Measurements from ENCODE around the gene EPB41L1.

The EPB41L1 gene

GRCh38 chr20:36144336-36144735 is 10.2 kb upstream of the EPB41L1 start:
- H3K27ac Mint-ChIP-seq, result no peak overlapping the region
- H3K4me1 Mint-ChIP-seq, result no peaks in the 10 kb centered on the region
- H3K27me3 Mint-ChIP-seq, result peaks cover 5% of the 10 kb centered on the region
- no peaks in the 10 kb centered on the region for H3K36me3 Mint-ChIP-seq
- H3K9me3 Mint-ChIP-seq, result no peaks in the 10 kb centered on the region
- no peak overlapping the region for H3K4me3 Mint-ChIP-seq

GRCh38 chr20:36145877-36146707 is 8.4 kb upstream of the EPB41L1 start:
- Mint-ChIP-seq H3K27me3 (peaks cover 5% of the 10 kb centered on the region), H3K36me3 (no peaks in the 10 kb centered on the region), H3K9me3 (no peaks in the 10 kb centered on the region), H3K27ac (no peak overlapping the region), H3K4me1 (no peaks in the 10 kb centered on the region), H3K4me3 (no peak overlapping the region)

- Mint-ChIP-seq H3K4me3 (no peak overlapping the region), H3K27ac (no peak overlapping the region), H3K27me3 (peaks cover 5% of the 10 kb centered on the region), H3K9me3 (no peaks in the 10 kb centered on the region), H3K36me3 (no peaks in the 10 kb centered on the region), H3K4me1 (no peaks in the 10 kb centered on the region)
Measured at GRCh38 chr20:36147690-36148089, 6.8 kb upstream of the EPB41L1 start.

DNA sequence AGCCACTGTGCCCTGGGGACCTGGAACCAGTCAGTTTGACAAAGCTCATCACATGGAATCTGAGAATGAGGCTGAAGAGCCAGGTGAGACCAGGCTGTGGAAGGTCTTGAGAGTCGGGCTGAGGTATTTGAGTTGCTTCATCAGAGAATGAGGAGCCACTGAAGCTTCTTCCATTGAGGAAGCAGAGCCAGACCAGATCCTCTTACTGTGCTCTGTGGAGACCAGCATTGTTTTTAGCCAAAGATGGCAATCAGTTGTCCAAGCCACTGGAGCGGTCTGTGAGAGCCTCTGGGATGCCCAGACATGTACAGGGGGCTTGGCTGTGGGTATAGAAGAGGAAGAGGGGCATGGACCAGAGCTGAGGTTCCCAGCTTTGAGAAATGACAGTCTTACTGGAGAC is 6.1 kb upstream of the EPB41L1 start:
- no peak overlapping the region for H3K27ac Mint-ChIP-seq

GRCh38 chr20:36149012-36149411 is 5.5 kb upstream of the EPB41L1 start:
- Mint-ChIP-seq H3K27ac (no peak overlapping the region), H3K36me3 (no peaks in the 10 kb centered on the region), H3K4me1 (peaks cover 3% of the 10 kb centered on the region), H3K4me3 (no peak overlapping the region), H3K27me3 (peaks cover 10% of the 10 kb centered on the region), H3K9me3 (no peaks in the 10 kb centered on the region)

More for the DNA sequence above, 6.1 kb upstream of the EPB41L1 start:
- no peaks in the 10 kb centered on the region for H3K36me3 Mint-ChIP-seq
- H3K4me1 Mint-ChIP-seq, result peaks cover 3% of the 10 kb centered on the region
- no peaks in the 10 kb centered on the region for H3K9me3 Mint-ChIP-seq
- H3K27me3 Mint-ChIP-seq, result peaks cover 8% of the 10 kb centered on the region
- no peak overlapping the region for H3K4me3 Mint-ChIP-seq

DNA sequence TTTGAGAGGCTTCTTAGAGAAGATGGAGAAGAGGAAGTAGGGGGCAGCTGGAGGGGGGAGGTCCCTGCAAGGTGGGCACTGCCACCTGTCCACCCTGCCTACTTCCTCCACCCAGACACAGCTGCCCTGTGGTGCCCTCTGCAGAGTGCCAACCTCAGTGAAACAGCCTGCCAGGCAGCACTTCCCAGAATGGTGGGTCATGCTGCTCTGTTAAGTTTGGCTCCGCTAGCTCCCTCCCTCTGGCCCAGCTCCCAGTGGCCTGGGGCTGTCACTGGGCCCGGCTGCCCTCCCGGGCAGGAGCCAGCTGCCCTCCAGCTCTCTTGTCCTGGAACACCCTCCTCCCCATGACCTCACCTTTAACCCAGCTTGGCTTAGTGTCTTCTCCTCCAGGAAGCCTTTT is 5.1 kb upstream of the EPB41L1 start:
- Mint-ChIP-seq H3K27me3 (peaks cover 10% of the 10 kb centered on the region), H3K27ac (no peak overlapping the region), H3K4me1 (peaks cover 3% of the 10 kb centered on the region), H3K4me3 (no peak overlapping the region), H3K36me3 (no peaks in the 10 kb centered on the region), H3K9me3 (no peaks in the 10 kb centered on the region)

DNA sequence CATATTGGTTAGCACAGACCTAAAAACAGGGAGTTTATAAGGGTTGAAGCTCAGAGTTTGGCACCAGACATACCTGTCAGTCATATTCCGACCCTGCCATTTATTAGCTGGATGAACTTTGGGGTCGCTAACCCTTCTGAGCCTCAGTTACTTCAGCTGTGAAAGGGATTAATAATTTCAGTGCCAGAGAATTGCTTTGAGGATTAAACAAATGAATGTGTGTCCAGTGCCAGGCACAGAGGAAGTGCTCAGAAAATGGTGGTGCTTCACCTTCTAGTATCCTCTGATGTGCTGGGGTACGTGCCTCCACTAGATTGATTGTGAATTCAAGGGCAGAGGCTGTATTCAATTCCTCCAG is 4.1 kb upstream of the EPB41L1 start:
- Mint-ChIP-seq H3K27ac (no peak overlapping the region), H3K36me3 (no peaks in the 10 kb centered on the region), H3K4me1 (peaks cover 3% of the 10 kb centered on the region), H3K9me3 (no peaks in the 10 kb centered on the region), H3K27me3 (peaks cover 12% of the 10 kb centered on the region), H3K4me3 (no peak overlapping the region)

DNA sequence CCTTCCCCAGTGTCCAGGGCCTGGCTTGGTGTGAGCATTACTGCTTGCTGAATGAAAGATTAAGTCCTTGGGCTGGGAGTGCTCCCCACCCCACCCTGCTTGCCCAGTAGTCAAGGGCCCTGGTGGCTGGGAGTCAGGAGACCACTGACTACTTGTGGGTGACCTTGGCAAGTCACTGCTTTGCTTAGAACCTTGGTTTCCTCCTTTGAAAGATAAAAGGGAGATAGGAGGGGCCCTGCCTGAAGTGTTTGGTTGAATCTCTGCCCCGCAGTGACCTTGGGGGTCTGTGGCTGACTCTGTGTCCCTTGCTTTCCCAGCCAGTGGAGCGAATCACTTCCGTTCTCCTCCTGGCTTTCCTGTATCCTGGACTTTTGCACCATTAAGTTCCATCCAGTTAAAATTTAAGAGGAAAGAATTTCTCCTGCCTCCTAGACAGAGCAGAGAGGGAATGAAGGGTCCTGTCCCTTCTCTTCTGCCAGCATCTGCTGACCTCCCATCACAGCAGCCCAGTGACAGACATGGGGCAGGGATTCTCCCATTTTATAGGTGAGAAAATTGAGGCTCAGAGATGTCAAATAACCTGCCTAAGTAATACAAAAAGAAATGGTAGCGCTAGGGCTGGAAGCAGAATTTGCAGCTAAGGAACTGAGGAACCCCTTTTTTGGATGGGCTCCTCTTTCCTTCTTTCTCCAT is 3.5 kb upstream of the EPB41L1 start:
- H3K27me3 Mint-ChIP-seq, result peaks cover 10% of the 10 kb centered on the region

GRCh38 chr20:36152261-36152660 is 2.3 kb upstream of the EPB41L1 start:
- H3K9me3 Mint-ChIP-seq, result no peaks in the 10 kb centered on the region
- H3K36me3 Mint-ChIP-seq, result no peaks in the 10 kb centered on the region
- H3K4me1 Mint-ChIP-seq, result peaks cover 3% of the 10 kb centered on the region
- peaks cover 14% of the 10 kb centered on the region for H3K27me3 Mint-ChIP-seq
- no peak overlapping the region for H3K4me3 Mint-ChIP-seq
- no peak overlapping the region for H3K27ac Mint-ChIP-seq

More for the DNA sequence above, 3.5 kb upstream of the EPB41L1 start:
- Mint-ChIP-seq H3K36me3 (no peaks in the 10 kb centered on the region), H3K27ac (no peak overlapping the region), H3K4me1 (peaks cover 3% of the 10 kb centered on the region), H3K9me3 (no peaks in the 10 kb centered on the region), H3K4me3 (no peak overlapping the region)

GRCh38 chr20:36153204-36153603 is 1.3 kb upstream of the EPB41L1 start:
- no peak overlapping the region for H3K27ac Mint-ChIP-seq

DNA sequence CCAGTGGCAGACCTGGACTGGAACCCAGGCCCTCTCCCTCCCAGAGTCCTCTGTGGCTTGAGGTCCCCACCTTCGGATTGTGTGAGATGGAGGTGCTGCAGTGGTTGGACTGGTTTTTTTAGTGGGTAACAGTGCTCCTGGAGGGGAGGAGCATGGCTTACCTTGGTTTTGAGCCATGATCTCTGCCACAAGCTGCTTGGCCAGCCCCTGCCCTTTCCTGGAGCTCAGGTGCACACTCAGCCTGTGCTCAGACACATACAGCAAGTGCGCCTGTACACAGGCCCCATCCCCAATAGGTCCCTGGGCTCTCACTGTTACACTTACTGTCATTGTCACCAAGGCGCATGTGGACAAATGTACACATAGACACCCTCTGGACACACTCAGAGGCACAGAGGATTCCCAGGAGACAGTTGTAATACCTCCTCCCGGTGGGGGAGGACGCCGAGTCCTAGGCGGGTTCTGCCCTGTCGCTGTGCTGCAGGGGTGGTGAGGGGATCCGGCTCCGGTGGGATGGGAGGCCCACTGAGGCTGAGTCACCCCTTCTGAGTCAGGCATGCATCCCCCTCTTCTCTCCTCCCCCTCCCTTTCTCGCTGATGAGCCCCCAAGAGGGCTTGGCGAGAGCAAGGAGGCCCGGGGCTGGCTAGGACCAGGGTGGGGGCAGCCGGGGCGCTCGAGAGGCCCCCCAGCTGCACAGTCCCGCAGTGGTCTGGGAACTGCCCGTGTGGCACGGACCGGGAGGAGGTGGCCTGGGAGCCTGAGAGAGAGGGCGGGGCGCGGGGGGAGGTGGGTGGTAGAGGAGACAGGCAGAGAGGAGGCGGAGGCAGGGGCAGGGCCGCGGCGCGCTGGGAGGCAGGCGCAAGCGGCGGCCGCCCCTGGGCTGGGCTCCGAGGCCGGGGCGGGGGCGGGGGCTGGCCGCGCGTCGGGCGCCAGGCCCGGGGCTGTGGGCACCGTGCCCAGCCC is 522 bp upstream of the EPB41L1 start:
- peaks cover 14% of the 10 kb centered on the region for H3K27me3 Mint-ChIP-seq
- H3K36me3 Mint-ChIP-seq, result no peaks in the 10 kb centered on the region
- no peak overlapping the region for H3K27ac Mint-ChIP-seq
- H3K4me3 Mint-ChIP-seq, result peak overlapping the region; percentile 44
- no peaks in the 10 kb centered on the region for H3K9me3 Mint-ChIP-seq
- H3K4me1 Mint-ChIP-seq, result peaks cover 3% of the 10 kb centered on the region

More at GRCh38 chr20:36153204-36153603, 1.3 kb upstream of the EPB41L1 start:
- Mint-ChIP-seq H3K4me1 (peaks cover 3% of the 10 kb centered on the region), H3K9me3 (no peaks in the 10 kb centered on the region), H3K27me3 (peaks cover 14% of the 10 kb centered on the region), H3K36me3 (no peaks in the 10 kb centered on the region), H3K4me3 (peak overlapping the region; percentile 0)

DNA sequence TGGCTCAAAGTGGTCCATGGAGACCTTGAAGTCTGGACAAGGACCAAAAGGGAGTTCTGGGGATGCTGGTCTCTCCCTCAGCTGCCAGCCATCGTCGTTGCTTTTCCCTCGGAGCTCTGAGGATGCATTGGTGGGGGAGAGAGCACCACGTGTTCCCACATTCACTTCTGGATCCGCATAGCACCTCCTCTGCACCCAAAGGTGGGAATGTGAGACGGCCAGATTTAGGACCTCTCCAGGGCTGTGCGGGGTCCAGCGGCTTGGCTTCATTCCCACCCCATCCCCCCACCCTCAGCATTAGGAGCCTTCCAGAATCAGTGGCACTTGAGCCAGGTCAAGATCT is 1.1 kb downstream of the EPB41L1 start:
- H3K27ac Mint-ChIP-seq, result no peak overlapping the region
- peaks cover 14% of the 10 kb centered on the region for H3K27me3 Mint-ChIP-seq
- peaks cover 3% of the 10 kb centered on the region for H3K4me1 Mint-ChIP-seq
- H3K4me3 Mint-ChIP-seq, result no peak overlapping the region
- no peaks in the 10 kb centered on the region for H3K36me3 Mint-ChIP-seq
- no peaks in the 10 kb centered on the region for H3K9me3 Mint-ChIP-seq

GRCh38 chr20:36155991-36156390 is 1.5 kb downstream of the EPB41L1 start:
- Mint-ChIP-seq H3K36me3 (no peaks in the 10 kb centered on the region), H3K27me3 (peaks cover 14% of the 10 kb centered on the region), H3K4me1 (peaks cover 3% of the 10 kb centered on the region), H3K27ac (no peak overlapping the region), H3K4me3 (no peak overlapping the region), H3K9me3 (no peaks in the 10 kb centered on the region)

DNA sequence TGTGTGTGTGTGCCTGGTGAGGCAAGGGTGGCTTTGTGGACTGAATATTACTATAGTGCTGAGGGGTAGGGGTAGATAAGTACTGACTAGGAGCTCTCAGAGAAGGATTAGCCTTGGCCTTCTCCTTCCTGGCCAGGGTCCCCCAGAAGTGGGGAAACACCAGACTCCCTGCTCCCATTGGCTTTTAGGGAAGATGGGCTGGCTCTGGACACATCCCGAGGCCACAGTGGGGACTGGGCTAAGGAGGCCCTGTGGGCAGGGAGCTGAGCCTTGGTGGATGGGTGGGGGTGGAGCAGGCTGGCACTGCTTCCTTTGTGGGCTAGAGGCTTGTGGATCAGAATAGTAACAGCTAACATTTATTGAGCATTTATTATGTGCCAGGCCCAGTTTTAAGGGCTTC is 3.1 kb downstream of the EPB41L1 start:
- peaks cover 14% of the 10 kb centered on the region for H3K27me3 Mint-ChIP-seq
- H3K4me1 Mint-ChIP-seq, result peaks cover 3% of the 10 kb centered on the region
- H3K36me3 Mint-ChIP-seq, result no peaks in the 10 kb centered on the region
- H3K9me3 Mint-ChIP-seq, result no peaks in the 10 kb centered on the region
- H3K4me3 Mint-ChIP-seq, result no peak overlapping the region
- H3K27ac Mint-ChIP-seq, result no peak overlapping the region

DNA sequence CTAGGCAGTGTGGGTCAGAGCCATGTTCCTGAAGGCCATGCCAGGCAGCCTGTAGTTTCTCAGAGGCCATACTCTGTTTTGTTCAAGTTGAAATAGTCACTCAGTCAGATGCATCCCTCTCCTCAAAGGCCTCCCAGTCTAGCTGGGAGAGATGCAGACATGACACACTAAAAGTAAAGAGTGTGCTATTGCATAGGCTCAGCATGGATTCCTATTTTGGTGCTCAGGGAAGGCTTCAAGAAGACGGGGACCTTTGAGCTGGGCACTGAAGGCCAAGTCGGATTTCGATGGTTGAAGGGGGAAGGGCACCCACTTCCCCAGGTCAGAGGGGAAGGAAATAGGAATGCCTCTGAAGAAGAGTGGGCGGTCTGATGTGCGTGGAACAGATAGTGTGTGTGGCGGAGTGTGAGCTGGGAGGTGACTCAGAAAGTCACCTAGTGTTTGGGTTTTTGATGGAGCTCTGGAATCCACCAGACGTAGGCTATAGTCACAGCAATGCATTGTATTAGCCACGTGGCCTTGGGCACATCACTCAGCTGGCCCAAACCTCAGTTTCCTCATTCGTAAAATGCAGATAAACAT is 3.7 kb downstream of the EPB41L1 start:
- Mint-ChIP-seq H3K4me3 (no peak overlapping the region), H3K9me3 (no peaks in the 10 kb centered on the region), H3K27ac (no peak overlapping the region), H3K4me1 (peaks cover 1% of the 10 kb centered on the region), H3K27me3 (peaks cover 10% of the 10 kb centered on the region), H3K36me3 (no peaks in the 10 kb centered on the region)

Data from activated naive CD4-positive, alpha-beta T cell treated with anti-CD3 and anti-CD28 coated beads, Interleukin-2, amount 50 U/mL, for 24 hours (primary cell).